Mesendoderm (in vitro differentiated cells): ENCODE measurements around the gene NARS2.
A peak's percentile ranks its signal among the peaks of the same experiment; 100 is the strongest.

Experiments used
- DNase-seq: peaks from one replicate; pipeline ENCODE4 v3.0.0; 2013
- H2AK5ac ChIP-seq: 2 replicates; pipeline ENCODE4 v1.6.1; 2013; ENCODE audit warnings: low read length, inconsistent platforms
- H2BK120ac ChIP-seq: 2 replicates; pipeline ENCODE4 v1.6.1; 2013; ENCODE audit warnings: low read depth, mild to moderate bottlenecking, low read length, moderate library complexity, mixed read lengths
- H2BK15ac ChIP-seq: replicated peaks from 2 replicates; pipeline ENCODE4 v1.6.1; 2013; ENCODE audit warnings: low read depth, mild to moderate bottlenecking, moderate library complexity
- H2BK5ac ChIP-seq: 2 replicates; pipeline ENCODE4 v1.6.1; 2013; ENCODE audit warnings: low read length, inconsistent platforms
- H3K18ac ChIP-seq: 2 replicates; pipeline ENCODE4 v1.6.1; 2013; ENCODE audit warnings: mild to moderate bottlenecking, low read length, mixed read lengths
- H3K23ac ChIP-seq: one replicate; pipeline ENCODE4 v1.6.1; 2013; ENCODE audit warnings: low read length
- H3K27ac ChIP-seq: 2 replicates; pipeline ENCODE4 v1.5.1; 2013; ENCODE audit warnings: low read depth, mild to moderate bottlenecking, inconsistent platforms, low read length, moderate library complexity
- H3K27me3 ChIP-seq: 2 replicates; pipeline ENCODE4 v1.6.1; 2013; ENCODE audit warnings: low read length, control low read depth, mild to moderate bottlenecking, inconsistent platforms; ENCODE audit not compliant: insufficient read depth, poor library complexity
- H3K36me3 ChIP-seq: 2 replicates; pipeline ENCODE4 v1.6.1; 2013; ENCODE audit warnings: low read length, inconsistent platforms; ENCODE audit not compliant: control insufficient read depth, insufficient read depth
- H3K4ac ChIP-seq: one replicate; pipeline ENCODE4 v1.6.1; 2013; ENCODE audit warnings: low read depth, mild to moderate bottlenecking, low read length, moderate library complexity
- H3K4me1 ChIP-seq: 2 replicates; pipeline ENCODE4 v1.6.1; 2013; ENCODE audit warnings: low read depth, low read length, inconsistent platforms; ENCODE audit not compliant: control insufficient read depth
- H3K4me2 ChIP-seq: 2 replicates; pipeline ENCODE4 v1.6.1; 2013; ENCODE audit warnings: low read length
- H3K4me3 ChIP-seq: 2 replicates; pipeline ENCODE4 v1.5.1; 2013; ENCODE audit warnings: mild to moderate bottlenecking, low read length
- H3K56ac ChIP-seq: one replicate; pipeline ENCODE4 v1.6.1; 2013; ENCODE audit warnings: low read length
- H3K79me1 ChIP-seq: 2 replicates; pipeline ENCODE4 v1.6.1; 2013; ENCODE audit warnings: low read length, inconsistent platforms
- H3K79me2 ChIP-seq: 2 replicates; pipeline ENCODE4 v1.6.1; 2013; ENCODE audit warnings: mild to moderate bottlenecking, low read length; ENCODE audit not compliant: control insufficient read depth, insufficient read depth
- H3K9ac ChIP-seq: 2 replicates; pipeline ENCODE4 v1.6.1; 2013; ENCODE audit warnings: low read length, inconsistent platforms
- H4K5ac ChIP-seq: one replicate; pipeline ENCODE4 v1.6.1; 2013; ENCODE audit warnings: low read length
- H4K8ac ChIP-seq: one replicate; pipeline ENCODE4 v1.6.1; 2013; ENCODE audit warnings: low read depth, mild to moderate bottlenecking, control low read depth, low read length, moderate library complexity
- WGBS: extraction: QIAGEN DNeasy Blood & Tissue Kit; methylation state at CpG from one replicate; pipeline ENCODE4 v1.1.7; 2013; ENCODE audit warnings: low lambda C conversion rate, missing lambda C conversion rate; ENCODE audit not compliant: insufficient coverage; ENCODE audit errors: extremely low coverage; 5-methylcytosine and 5-hydroxymethylcytosine counted together

The NARS2 gene

DNA sequence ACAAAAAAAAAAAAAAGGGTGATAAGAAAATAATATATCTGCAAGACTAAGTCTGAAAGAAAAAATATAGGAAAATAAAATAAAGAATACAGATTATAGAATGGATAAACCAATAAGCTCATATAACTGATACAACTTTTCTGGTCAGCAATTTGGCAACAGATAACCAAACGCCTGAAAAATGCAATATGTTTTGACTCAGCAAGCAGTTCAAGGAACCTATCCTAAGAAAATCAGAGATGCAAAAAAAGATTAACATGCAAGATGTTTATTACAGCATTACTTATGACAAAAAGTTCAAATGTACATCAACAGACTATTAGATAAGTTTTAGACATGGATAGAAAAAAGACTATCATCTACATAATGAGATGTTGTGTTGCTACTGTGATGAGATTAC lies 129.9 kb downstream of the NARS2 start:
- H3K4ac ChIP-seq: no peak overlapping the region
- H3K23ac ChIP-seq: no peak overlapping the region
- WGBS: no CpG with 5 or more reads among the region's 1 CpG
- no peaks in the 10 kb centered on the region for H3K79me1 ChIP-seq
- H2BK120ac ChIP-seq: no peak overlapping the region
- H3K4me3 ChIP-seq: no peak overlapping the region
- H3K56ac ChIP-seq: no peak overlapping the region
- H3K27ac ChIP-seq: no peak overlapping the region
- DNase-seq: no peak
- H3K27me3 ChIP-seq: no peaks in the 10 kb centered on the region
- H3K79me2 ChIP-seq: no peaks in the 10 kb centered on the region
- no peak overlapping the region for H2AK5ac ChIP-seq
- H2BK15ac ChIP-seq: no peak overlapping the region
- no peak overlapping the region for H2BK5ac ChIP-seq
- H3K18ac ChIP-seq: no peak overlapping the region
- H3K4me1 ChIP-seq: no peaks in the 10 kb centered on the region
- H4K5ac ChIP-seq: no peak overlapping the region
- H3K36me3 ChIP-seq: no peaks in the 10 kb centered on the region
- no peak overlapping the region for H3K4me2 ChIP-seq
- H3K9ac ChIP-seq: no peak overlapping the region
- H4K8ac ChIP-seq: no peak overlapping the region

DNA sequence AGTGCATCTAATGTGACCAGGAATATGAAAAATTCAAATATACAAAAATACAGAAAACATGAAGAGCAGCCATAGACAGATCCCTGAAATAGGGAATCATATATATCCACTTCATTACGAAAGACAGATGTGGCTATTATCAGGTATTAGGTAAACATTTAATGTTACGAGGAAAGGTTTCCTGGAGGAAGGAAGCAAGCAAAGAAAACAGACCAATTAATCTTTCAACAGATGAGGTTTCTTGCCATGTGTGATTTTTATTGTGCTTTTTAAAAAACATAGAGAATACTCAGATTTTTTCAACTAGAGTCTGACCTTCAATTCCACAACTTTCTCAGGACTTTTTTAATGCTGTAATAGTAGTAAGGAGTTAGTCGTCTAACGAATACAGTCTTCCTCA lies 132.7 kb downstream of the NARS2 start:
- Histone ChIP-seq H4K5ac (no peak overlapping the region), H2BK15ac (no peak overlapping the region), H3K23ac (no peak overlapping the region), H3K36me3 (no peaks in the 10 kb centered on the region), H3K18ac (no peak overlapping the region), H3K27ac (no peak overlapping the region), H3K4me2 (no peak overlapping the region), H2BK5ac (no peak overlapping the region), H3K4ac (no peak overlapping the region), H3K27me3 (no peaks in the 10 kb centered on the region), H2AK5ac (no peak overlapping the region), H3K56ac (no peak overlapping the region), H3K4me1 (no peaks in the 10 kb centered on the region), H3K79me2 (no peaks in the 10 kb centered on the region), H2BK120ac (no peak overlapping the region), H3K4me3 (no peak overlapping the region), H3K79me1 (no peaks in the 10 kb centered on the region), H3K9ac (no peak overlapping the region), H4K8ac (no peak overlapping the region)
- no CpG with 5 or more reads among the region's 4 CpGs for WGBS
- DNase-seq: no peak

DNA sequence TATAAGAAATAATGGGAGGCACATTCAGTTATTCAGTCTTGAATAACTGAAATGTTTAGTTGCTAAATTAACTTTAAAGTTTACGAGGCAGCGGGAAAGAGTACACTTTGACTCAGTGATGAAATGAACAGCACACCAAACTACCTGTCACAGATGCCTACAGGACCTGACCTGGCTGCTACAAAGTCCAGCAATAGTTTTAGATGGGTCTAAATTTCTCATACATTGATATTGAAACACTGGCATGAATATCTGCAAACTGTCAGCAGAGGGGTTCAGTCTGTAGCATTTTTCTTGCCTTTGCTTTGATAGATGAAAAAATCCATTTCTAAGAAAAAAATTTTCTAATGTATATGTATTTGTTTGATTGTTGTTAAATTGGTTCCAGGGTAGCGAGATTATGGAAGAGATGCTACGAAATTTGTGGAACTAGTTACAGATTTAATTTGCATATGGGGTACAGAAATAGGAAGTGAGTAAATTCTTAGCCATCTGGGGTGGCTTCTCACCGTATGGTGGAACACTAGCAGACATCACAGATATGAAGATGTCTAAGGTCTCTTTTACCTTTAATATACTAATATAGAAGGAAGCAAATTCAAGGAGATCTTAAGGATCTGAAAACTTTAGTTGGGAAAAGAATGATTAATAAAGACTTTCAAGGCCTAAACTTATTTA lies 136.2 kb downstream of the NARS2 start:
- H3K27me3 ChIP-seq: no peaks in the 10 kb centered on the region
- H2AK5ac ChIP-seq: no peak overlapping the region

DNA sequence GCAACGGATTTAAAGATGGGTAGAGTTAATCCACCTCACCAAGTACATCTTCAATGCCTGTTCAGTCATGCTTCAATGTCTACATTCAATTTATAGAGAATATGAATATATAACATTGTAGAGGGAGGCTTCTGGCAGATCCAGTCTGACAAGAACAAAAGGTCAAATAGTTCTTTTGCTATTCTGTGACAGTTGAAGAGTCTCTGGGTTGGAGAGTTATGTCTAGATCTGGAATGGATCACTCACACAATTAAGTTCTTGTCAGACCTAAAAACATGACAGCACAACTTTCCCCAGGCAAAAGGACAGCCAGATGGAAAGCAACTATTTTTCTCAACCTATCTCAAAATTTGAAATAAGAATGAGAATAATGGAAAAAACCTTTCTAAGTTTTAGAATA lies 141.7 kb downstream of the NARS2 start:
- no peak overlapping the region for H4K8ac ChIP-seq
- no peak overlapping the region for H3K9ac ChIP-seq
- no CpG with 5 or more reads among the region's 1 CpG for WGBS
- no peak overlapping the region for H3K4me3 ChIP-seq
- H4K5ac ChIP-seq: no peak overlapping the region
- H3K27me3 ChIP-seq: no peaks in the 10 kb centered on the region
- no peak overlapping the region for H2BK120ac ChIP-seq
- H3K23ac ChIP-seq: no peak overlapping the region
- no peak overlapping the region for H3K27ac ChIP-seq
- no peak overlapping the region for H3K4ac ChIP-seq
- no peak overlapping the region for H2BK5ac ChIP-seq
- no peak overlapping the region for H3K4me2 ChIP-seq
- no peak for DNase-seq
- H3K79me1 ChIP-seq: no peaks in the 10 kb centered on the region
- H3K79me2 ChIP-seq: no peaks in the 10 kb centered on the region
- H3K4me1 ChIP-seq: no peaks in the 10 kb centered on the region
- H3K56ac ChIP-seq: no peak overlapping the region
- H2BK15ac ChIP-seq: no peak overlapping the region
- no peaks in the 10 kb centered on the region for H3K36me3 ChIP-seq
- no peak overlapping the region for H2AK5ac ChIP-seq
- no peak overlapping the region for H3K18ac ChIP-seq

More for the DNA sequence above, 136.2 kb downstream of the NARS2 start:
- no peak overlapping the region for H3K4ac ChIP-seq
- no peaks in the 10 kb centered on the region for H3K79me1 ChIP-seq
- H2BK15ac ChIP-seq: no peak overlapping the region
- no peaks in the 10 kb centered on the region for H3K79me2 ChIP-seq
- no peak overlapping the region for H4K8ac ChIP-seq
- H3K4me1 ChIP-seq: no peaks in the 10 kb centered on the region
- H3K23ac ChIP-seq: no peak overlapping the region
- H3K56ac ChIP-seq: no peak overlapping the region
- no peak overlapping the region for H3K4me2 ChIP-seq
- no peak overlapping the region for H2BK120ac ChIP-seq
- H3K36me3 ChIP-seq: no peaks in the 10 kb centered on the region
- no peak overlapping the region for H3K4me3 ChIP-seq
- H3K18ac ChIP-seq: no peak overlapping the region
- H4K5ac ChIP-seq: no peak overlapping the region
- DNase-seq: no peak
- H3K27ac ChIP-seq: no peak overlapping the region
- 100% methylated on average over 2 of the region's 5 CpGs for WGBS
- H2BK5ac ChIP-seq: no peak overlapping the region
- H3K9ac ChIP-seq: no peak overlapping the region

DNA sequence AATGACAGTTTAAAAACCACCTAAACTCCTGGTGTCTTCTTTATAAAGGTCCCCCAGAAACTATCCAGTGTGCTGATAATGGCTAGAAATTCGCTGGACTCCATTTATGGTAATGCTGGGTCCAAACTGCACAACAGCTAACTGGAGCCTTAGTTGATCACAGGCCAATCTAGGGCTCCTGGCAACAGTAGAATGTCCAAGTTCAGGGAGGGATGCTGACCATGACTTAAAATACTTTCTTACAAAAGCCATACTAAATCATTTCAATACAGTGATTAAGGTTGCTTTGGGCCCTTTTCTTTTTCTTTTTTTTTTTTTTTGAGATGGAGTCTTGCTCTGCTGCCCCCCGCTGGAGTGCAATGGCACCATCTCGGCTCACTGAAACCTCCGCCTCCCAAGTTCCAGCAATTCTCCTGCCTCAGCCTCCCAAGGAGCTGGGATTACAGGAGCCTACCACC lies 142.6 kb downstream of the NARS2 start:
- no peak overlapping the region for H3K23ac ChIP-seq
- no CpG with 5 or more reads among the region's 4 CpGs for WGBS
- H3K18ac ChIP-seq: peak overlapping the region; percentile 12
- H2BK120ac ChIP-seq: no peak overlapping the region
- H3K9ac ChIP-seq: no peak overlapping the region
- no peak overlapping the region for H2AK5ac ChIP-seq
- H3K27me3 ChIP-seq: no peaks in the 10 kb centered on the region
- H4K5ac ChIP-seq: no peak overlapping the region
- no peak overlapping the region for H3K4me2 ChIP-seq
- no peaks in the 10 kb centered on the region for H3K36me3 ChIP-seq
- H3K56ac ChIP-seq: no peak overlapping the region
- peak; percentile 35 for DNase-seq
- H2BK5ac ChIP-seq: no peak overlapping the region
- no peak overlapping the region for H4K8ac ChIP-seq
- H3K4me3 ChIP-seq: no peak overlapping the region
- H3K27ac ChIP-seq: no peak overlapping the region
- H3K79me1 ChIP-seq: no peaks in the 10 kb centered on the region
- no peaks in the 10 kb centered on the region for H3K79me2 ChIP-seq
- H3K4ac ChIP-seq: no peak overlapping the region
- no peaks in the 10 kb centered on the region for H3K4me1 ChIP-seq
- no peak overlapping the region for H2BK15ac ChIP-seq

DNA sequence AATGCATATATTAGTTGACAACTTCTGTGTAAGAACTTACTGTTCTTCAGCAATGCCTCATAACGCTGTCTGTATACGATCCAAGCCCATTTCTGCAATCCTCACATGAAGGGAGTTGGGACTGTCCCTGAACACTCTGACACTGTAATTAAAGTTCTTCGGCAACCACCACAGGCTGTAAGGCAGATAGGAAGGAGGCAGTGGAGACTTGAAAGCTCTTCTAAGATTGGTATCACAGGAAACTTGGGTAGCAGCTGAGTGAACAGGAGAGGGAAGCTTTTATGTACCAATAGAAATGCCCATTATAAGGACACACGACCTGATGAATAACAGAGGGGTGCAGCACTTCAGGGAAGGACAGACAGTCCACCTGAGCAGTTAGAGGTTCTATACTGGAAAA lies 145.0 kb downstream of the NARS2 start:
- no peaks in the 10 kb centered on the region for H3K4me1 ChIP-seq
- no peak overlapping the region for H2BK15ac ChIP-seq
- DNase-seq: peak; percentile 10
- H3K4ac ChIP-seq: no peak overlapping the region
- no peak overlapping the region for H3K4me3 ChIP-seq
- H3K4me2 ChIP-seq: no peak overlapping the region
- H2BK5ac ChIP-seq: no peak overlapping the region
- H3K79me1 ChIP-seq: no peaks in the 10 kb centered on the region
- no peaks in the 10 kb centered on the region for H3K79me2 ChIP-seq
- no peak overlapping the region for H3K23ac ChIP-seq
- H3K18ac ChIP-seq: no peak overlapping the region
- H3K27ac ChIP-seq: peak overlapping the region; percentile 20
- no peak overlapping the region for H2BK120ac ChIP-seq
- no peak overlapping the region for H2AK5ac ChIP-seq
- H3K36me3 ChIP-seq: no peaks in the 10 kb centered on the region
- no peaks in the 10 kb centered on the region for H3K27me3 ChIP-seq
- H4K8ac ChIP-seq: no peak overlapping the region
- WGBS: no CpG with 5 or more reads among the region's 4 CpGs
- no peak overlapping the region for H3K9ac ChIP-seq
- H4K5ac ChIP-seq: no peak overlapping the region
- no peak overlapping the region for H3K56ac ChIP-seq
